GM21529 (cell line): Measurements from ENCODE around the gene MUSK.
"Not testable (repeated sequence)": the region's sequence is repeated elsewhere in the genome, so short reads cannot be mapped to it uniquely, and the experiment has no call there.

Experiments
- ATAC-seq: cut with Tn5 transposase; IDR thresholded peaks from one replicate; pipeline ENCODE4 v1.9.1; 2021; ENCODE audit not compliant: unreplicated experiment

MUSK gene

DNA sequence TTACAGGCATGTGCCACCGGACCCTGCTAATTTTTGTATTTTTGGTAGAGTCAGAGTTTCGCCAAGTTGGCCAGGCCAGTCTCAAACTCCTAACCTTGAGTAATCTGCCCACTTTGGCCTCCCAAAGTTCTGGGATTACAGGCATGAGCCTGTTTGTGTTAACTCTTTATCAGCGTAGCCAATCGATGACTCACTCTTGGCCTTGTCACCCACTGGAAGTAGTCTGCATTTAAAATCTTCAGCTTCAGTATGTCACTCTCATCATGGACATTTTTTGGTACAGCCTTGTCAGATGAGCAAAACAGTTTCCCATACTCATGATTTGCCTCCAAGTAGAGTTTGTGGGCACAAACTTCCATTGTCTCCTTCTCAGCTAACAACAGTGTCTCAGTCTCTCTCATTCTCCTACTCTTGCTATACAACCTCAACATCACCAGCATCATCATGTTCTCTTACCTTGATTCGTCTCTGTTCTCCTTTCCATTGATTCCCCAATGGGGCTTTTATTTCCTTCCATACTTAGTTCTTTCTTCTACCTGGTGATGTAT, 22.5 kb downstream of the MUSK start:
- ATAC-seq, result no peak

DNA sequence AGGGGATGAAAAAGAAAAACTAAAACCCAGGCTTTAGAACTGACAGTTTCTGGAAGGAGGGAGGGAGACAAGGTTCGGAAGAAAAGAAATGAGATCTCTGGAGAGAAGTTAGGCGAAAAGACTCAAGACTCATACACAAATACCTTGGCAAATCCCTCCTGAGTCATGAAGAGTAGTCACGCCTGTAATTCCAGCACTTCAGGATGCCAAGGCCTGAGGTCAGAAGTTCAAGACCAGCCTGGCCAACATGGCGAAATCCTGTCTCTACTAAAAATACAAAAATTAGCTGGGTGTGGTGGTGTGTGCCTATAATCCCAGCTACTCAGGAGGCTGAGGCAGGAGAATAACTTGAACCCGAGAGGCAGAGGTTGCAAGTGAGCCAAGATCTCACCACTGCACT, 27.3 kb downstream of the MUSK start:
- ATAC-seq, result not testable (repeated sequence)

DNA sequence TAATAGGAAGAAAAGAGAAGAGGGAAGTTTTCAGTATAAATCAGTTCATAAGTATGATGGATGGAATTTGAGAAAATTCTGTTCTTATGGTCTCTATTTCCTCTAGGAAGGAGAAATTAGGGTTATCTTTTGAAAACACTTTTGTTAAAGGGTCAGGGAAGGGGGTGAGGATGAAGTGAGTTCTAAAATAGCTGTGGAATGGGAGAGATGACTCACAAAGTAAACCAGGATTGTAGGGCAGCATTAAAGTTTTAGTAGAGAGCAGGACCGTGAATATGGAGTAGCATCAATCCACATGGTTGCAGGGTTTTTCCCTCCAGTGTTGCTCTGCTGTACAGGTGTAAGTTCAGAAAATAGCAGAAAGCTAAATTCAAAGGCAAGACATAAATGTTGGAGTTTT, 32.4 kb downstream of the MUSK start:
- no peak for ATAC-seq

DNA sequence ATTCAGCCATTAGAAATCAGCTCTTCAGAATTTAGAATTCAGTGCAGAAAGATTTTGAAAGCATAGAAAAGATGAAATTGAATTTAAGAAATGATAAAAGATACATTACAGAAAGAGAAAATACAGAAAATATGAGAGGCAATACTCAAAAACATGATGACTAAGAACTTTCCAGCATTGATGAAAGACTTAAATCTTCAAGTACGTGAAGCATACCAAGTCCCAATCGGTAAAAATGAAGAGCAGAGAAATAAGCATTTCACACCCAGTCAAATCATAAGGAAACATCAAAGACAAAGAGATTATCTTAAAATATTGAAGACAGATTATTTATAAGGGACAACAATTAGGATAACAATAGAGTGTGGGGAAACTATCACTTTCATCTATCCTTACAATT, 35.1 kb downstream of the MUSK start:
- ATAC-seq, result no peak

- ATAC-seq, result no peak
These were observed 38.8 kb downstream of the MUSK start for GRCh38 chr9:110707419-110707818.

DNA sequence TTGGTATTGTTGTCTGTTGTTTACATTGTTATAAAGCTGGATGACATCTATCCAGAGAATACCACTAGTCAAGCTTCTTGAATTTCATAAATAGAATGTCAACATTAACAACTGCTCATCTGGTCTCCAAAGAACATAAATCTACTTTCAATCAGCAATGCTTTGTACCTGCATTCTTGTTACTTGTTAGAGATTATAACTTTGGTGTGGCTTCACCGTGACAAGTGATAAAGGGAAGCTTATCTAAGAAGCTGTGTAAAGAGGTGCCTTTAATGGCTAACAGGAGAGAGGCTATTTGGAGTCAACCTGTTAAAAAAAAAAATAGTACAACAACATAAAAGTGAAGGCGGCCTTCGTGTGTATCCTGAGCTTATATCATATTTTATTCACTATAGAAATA, 41.8 kb downstream of the MUSK start:
- ATAC-seq, result no peak

GRCh38 chr9:110712955-110713354, 44.4 kb downstream of the MUSK start:
- ATAC-seq, result no peak

GRCh38 chr9:110714314-110714713, 45.7 kb downstream of the MUSK start:
- no peak for ATAC-seq

- no peak for ATAC-seq
These were observed 59.5 kb downstream of the MUSK start for GRCh38 chr9:110728058-110728457.

GRCh38 chr9:110729641-110730040, 61.0 kb downstream of the MUSK start:
- no peak for ATAC-seq

GRCh38 chr9:110731437-110732028, 62.9 kb downstream of the MUSK start:
- ATAC-seq, result no peak

DNA sequence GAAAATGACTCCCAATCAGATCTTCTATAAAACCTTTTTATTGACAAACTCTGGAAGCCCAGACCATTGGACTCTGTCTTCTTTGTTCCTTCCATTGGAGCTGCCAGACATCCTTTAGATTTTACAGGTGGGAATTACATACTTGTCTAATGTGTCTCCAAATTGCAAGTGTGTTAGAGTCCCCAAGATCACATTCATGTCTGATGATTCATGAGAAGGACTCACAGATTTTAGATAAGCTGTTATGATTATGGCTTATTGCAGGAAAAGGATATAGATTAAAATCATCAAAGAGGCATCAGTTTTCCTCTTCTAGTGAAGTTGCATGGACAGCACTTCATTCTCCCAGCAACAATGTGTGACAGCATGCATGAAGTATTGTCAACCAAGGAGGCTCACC, 70.4 kb downstream of the MUSK start:
- no peak for ATAC-seq

GRCh38 chr9:110742741-110743371, 74.3 kb downstream of the MUSK start:
- no peak for ATAC-seq

GRCh38 chr9:110744715-110745384, 76.3 kb downstream of the MUSK start:
- ATAC-seq, result no peak

GRCh38 chr9:110745676-110746075, 77.1 kb downstream of the MUSK start:
- ATAC-seq, result no peak

DNA sequence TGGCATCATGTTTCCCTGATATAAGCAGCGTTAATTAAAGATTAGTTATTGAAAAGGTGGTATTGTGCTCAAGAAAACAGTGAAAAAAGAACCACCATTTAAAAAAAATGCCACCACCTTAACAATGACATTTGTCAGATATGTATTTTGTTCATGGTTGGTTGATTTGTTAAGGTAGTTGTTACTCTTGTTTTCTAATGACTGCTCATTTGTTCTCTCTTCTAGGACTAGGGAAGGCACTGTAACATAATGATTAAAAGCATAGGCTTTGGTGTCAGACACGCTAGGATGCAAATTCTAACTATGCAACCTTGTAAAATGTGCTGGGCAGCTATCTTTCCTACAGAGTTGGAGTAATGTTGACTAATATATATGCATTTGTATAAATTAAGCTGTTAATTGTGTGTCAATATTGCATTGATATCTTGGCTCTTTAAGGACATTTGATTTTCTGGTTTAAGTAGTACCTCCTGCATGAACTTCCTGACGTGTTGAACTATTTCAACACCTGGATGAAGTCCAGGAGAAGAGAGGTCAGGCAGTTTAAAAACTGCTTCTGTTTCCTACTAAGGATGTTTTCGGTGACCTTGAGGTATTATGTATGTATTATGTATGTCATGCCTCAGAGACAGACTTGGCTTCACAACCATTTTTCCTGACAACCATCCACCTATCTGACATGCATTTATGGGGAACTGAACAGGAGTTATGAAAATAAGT, 77.8 kb downstream of the MUSK start:
- ATAC-seq, result no peak

DNA sequence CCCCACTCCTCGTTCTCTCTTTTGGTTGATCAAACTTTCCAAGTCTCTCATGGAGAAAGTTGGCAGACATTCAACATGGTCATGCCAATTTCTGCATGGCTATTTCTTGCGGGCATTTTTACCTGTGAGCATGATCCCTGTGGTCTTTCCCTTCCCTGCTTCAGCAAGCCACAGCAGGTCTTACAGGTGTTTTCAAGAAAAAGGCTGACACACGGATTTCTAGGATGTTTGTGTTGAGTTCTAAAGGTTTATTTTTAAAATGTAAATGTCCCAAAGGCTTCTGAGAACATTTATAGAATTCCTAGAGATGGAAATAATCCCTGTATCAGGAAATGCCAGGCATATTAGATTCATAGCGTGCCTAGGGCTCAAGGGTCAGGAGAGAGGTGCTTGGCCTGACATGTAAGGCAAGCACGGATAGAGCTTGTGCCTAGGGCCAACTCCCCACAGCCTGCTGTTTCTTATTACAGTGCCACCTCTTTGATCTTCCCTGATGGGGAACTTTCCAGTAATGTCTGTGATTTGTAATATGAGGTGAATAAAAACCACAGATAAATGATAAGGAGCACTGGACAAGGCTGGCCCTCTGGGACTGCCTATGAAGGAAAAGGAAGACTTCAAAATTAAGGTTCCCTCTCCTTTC, 79.8 kb downstream of the MUSK start:
- ATAC-seq, result no peak

DNA sequence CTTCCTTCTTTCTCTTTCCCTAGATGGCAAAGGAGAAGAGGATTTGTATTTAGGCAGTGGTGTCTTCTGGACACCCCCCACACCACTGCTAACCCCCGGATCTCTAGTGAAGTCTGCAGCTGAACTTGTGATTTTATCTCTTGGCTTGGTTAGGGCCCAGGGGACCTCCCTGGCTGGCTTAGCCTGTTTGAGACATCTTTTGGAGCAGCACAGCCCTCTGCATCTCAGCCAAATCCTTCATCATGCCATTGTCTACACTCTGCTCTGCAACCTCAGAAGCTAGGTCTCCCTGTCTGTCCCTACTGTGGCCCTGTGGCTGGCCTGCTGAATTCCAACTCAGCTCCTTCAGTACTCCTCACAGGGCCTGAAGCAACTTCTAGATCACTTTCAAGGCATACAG, 81.7 kb downstream of the MUSK start:
- ATAC-seq, result no peak

- ATAC-seq, result no peak
These were observed 83.4 kb downstream of the MUSK start for GRCh38 chr9:110751971-110752370.

GRCh38 chr9:110752766-110753165, 84.2 kb downstream of the MUSK start:
- ATAC-seq, result no peak

- ATAC-seq, result no peak
These were observed 85.2 kb downstream of the MUSK start for GRCh38 chr9:110753731-110754231.
